ENCODE data around the gene ZNF546.
A peak's percentile ranks its signal among the peaks of the same experiment; 100 is the strongest.
"Not testable (repeated sequence)": the region's sequence is repeated elsewhere in the genome, so short reads cannot be mapped to it uniquely, and the experiment has no call there.

ZNF546 gene

DNA sequence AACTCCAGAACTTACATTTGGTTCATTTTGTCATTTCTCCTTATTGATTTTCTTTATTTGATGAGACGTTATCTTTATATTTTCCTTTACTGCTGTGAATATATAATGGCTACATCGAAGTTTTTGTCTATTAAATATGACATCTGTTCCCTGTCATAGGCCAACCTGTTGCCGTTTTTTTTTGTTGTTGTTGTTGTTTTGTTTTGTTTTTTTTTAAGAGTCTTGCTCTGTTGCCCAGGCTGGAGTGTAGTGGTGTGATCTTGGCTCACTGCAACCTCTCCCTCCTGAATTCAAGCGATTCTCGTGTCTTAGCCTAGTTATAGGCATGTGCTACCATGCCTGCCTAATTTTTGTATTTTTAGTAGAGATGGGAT is 29.7 kb downstream of the ZNF546 start:
- no peak for DNase-seq (ENCODE audit: low read depth)
- H3K4me3 ChIP-seq (ENCODE audit: low read depth, low read length): no peak overlapping the region
- TF ChIP-seq, protein P1, sequence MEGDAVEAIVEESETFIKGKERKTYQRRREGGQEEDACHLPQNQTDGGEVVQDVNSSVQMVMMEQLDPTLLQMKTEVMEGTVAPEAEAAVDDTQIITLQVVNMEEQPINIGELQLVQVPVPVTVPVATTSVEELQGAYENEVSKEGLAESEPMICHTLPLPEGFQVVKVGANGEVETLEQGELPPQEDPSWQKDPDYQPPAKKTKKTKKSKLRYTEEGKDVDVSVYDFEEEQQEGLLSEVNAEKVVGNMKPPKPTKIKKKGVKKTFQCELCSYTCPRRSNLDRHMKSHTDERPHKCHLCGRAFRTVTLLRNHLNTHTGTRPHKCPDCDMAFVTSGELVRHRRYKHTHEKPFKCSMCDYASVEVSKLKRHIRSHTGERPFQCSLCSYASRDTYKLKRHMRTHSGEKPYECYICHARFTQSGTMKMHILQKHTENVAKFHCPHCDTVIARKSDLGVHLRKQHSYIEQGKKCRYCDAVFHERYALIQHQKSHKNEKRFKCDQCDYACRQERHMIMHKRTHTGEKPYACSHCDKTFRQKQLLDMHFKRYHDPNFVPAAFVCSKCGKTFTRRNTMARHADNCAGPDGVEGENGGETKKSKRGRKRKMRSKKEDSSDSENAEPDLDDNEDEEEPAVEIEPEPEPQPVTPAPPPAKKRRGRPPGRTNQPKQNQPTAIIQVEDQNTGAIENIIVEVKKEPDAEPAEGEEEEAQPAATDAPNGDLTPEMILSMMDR (conservative IDR thresholded peaks at IDR 0.05; ENCODE audit: low read depth, low read length): no peak

DNA sequence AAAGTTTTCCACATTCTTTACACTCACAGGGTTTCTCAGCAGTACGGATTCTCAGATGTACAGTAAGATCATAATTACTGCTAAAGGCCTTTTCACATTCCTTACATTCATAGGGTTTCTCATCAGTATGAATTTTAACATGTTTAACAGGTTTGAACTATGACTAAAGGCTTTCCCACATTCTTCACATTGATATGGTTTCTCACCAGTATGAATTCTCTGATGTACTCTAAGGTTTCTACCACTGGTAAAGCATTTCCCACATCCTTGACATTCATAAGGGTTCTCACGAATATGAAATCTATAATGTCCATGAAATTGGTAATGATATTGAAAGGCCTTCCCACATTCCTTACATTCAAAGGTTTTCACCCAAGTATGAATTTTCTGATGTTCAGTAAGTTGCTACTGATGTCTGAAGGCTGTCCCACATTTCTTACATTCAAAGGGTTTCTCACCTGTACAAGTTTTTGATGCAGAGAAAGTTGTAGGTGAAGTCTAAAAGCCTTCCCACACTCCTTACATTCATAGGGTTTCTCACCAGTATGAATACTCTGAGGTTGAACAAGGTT is 37.2 kb downstream of the ZNF546 start:
- no peak for DNase-seq (ENCODE audit: low read depth)
- no peak overlapping the region for H3K4me3 ChIP-seq (ENCODE audit: low read depth, low read length)
- TF ChIP-seq, protein P1 (conservative IDR thresholded peaks at IDR 0.05; ENCODE audit: low read depth, low read length): no peak

DNA sequence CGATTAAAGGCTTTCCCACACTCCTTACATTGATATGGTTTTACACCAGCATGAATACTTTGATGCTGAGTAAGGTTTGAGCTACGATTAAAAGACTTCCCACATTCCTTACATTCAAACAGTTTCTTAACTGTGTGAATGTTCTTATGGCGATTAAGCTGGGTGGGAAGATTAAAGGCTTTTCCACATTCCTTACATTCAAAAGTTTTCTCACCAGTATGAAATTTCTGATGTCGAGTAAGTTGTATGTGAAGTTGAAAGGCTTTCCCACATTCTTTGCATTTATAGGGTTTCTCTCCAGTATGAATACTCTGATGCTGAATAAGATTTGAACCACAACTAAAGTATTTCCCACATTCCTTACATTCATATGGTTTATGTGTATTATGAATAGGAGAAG is 39.1 kb downstream of the ZNF546 start:
- TF ChIP-seq, protein P1 (conservative IDR thresholded peaks at IDR 0.05; ENCODE audit: low read depth, low read length): no peak
- H3K4me3 ChIP-seq (ENCODE audit: low read depth, low read length): no peak overlapping the region
- DNase-seq (ENCODE audit: low read depth): no peak

DNA sequence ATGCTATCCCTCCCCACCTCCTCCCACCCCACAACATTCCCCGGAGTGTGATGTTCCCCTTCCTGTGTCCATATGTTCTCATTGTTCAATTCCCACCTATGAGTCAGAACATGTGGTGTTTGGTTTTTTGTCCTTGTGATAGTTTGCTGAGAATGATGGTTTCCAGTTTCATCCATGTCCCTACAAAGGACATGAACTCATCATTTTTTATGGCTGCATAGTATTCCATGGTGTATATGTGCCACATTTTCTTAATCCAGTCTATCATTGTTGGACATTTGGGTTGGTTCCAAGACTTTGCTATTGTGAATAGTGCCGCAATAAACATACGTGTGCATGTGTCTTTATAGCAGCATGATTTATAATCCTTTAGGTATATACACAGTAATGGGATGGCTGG is 41.2 kb downstream of the ZNF546 start:
- H3K4me3 ChIP-seq (ENCODE audit: low read depth, low read length); DNase-seq (ENCODE audit: low read depth): not testable (repeated sequence)

DNA sequence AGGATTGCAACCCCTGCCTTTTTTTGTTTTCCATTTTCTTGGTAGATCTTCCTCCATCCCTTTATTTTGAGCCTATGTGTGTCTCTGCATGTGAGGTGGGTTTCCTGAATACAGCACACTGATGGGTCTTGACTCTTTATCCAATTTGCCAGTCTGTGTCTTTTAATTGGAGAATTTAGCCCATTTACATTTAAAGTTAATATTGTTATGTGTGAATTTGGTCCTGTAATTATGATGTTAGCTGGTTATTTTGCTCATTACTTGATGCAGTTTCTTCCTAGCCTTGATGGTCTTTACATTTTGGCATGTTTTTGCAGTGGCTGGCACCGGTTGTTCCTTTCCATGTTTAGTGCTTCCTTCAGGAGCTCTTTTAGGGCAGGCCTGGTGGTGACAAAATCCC is 44.9 kb downstream of the ZNF546 start:
- DNase-seq (ENCODE audit: low read depth); H3K4me3 ChIP-seq (ENCODE audit: low read depth, low read length): not testable (repeated sequence)

DNA sequence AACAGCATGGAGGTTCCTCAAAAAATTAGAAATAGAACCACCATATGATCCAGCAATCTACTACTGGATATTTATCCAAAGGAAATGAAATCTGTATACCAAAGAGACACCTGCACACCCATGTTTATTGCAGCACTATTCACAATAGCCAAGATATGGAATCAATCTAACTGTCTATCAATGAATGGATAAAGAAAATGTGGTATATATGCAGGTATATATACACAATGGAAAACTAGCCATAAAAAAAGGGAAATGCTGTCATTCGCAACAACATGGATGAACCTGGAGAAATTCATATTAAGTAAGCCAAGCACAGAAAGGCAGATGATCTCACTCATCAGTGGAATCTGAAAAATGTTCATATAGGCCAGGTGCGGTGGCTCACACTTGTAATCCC is 56.6 kb downstream of the ZNF546 start:
- DNase-seq (ENCODE audit: low read depth): no peak
- TF ChIP-seq, protein P1 (conservative IDR thresholded peaks at IDR 0.05; ENCODE audit: low read depth, low read length): no peak
- H3K4me3 ChIP-seq (ENCODE audit: low read depth, low read length): no peak overlapping the region

DNA sequence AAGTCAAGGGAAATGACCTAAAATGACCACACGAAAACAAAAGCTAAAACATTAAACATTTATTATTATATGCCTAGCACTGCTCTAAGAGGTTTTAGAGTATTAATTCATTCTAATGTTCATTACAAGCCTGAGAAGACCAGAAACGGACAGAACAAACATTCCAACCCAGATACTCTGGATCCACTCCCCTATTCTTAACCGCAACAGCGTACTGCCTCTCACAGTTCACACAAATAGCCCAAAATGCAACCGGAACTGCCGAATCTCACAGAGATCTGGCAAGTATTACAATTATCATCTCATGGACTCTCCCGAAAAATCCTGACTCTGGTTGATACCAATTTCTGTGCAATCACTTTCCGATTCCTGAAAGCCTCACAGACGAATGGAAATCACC is 57.8 kb downstream of the ZNF546 start:
- DNase-seq (ENCODE audit: low read depth): no peak
- TF ChIP-seq, protein P1 (conservative IDR thresholded peaks at IDR 0.05; ENCODE audit: low read depth, low read length): no peak
- peak overlapping the region; percentile 4 for H3K4me3 ChIP-seq (ENCODE audit: low read depth, low read length)

DNA sequence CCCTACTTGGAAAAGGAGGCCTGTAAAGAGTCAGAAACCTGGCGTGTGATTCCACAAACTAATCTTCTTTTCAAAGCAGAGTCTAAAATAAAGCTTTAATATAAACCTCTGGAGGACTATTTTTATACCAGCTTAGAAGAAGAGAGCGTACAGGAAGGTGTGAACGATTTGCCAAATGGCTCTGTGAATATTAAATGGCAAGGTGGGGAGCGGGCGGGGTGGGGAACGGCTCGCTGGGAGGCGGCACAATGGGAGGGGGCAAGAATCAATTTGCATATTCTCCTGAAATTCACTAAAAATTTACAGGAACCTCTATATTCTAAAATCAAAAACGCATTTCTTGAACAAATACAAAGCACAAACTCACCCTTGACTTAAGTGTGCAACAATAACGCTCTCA is 58.2 kb downstream of the ZNF546 start:
- TF ChIP-seq, protein P1 (conservative IDR thresholded peaks at IDR 0.05; ENCODE audit: low read depth, low read length): no peak
- DNase-seq (ENCODE audit: low read depth): no peak
- peak overlapping the region; percentile 80 for H3K4me3 ChIP-seq (ENCODE audit: low read depth, low read length)

Data from choroid plexus epithelial cell (primary cell).